ENCODE results near the gene ABI2. TPM values are rescaled to one million over a fixed set of nuclear protein-coding genes. Genes with fewer than 3 reads are reported as not detected.
"Not testable (repeated sequence)": the region's sequence is repeated elsewhere in the genome, so short reads cannot be mapped to it uniquely, and the experiment has no call there.

ABI2 gene
- polyA plus RNA-seq, 5 donors, result 55.2 to 80.2 (median 78.9) TPM

DNA sequence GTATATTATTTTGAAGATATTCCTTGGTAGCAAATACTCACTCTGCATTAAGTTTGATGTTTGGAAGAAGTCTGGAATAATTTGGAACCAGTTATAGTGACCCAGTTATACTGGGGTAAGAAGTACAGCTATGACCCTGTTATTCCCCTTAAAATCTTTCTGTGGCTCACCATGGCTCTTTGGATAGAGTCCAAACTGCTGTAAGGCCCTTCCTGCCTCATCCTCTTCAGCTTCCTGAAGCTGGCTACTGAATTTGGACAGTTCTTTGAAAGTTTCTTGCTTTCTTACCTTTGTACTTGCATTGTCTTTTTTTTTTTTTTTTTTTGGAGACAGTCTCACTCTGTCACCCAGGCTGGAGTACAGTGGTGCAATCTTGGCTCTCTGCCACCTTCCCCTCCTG is 85.6 kb downstream of the ABI2 start:
- no peak for DNase-seq

DNA sequence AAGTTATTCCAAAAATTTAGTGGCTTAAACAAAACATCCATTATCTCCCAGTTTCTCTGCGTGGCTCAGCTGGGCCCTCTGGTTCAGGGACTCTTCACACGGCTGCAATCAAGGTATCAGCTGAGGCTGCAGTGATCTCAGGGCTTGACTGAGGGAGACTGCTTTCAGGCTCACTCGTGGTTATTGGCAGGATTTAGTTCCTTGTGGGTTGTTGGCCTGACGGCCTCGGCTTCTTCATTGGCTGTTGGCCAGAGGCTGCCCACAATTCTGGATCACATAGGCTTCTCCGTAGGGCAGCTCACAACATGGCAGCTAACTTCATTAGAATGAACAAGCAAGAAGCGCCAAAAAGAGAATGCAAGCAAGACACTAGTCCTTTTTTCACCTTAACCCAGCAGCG is 90.1 kb downstream of the ABI2 start:
- no peak for DNase-seq

DNA sequence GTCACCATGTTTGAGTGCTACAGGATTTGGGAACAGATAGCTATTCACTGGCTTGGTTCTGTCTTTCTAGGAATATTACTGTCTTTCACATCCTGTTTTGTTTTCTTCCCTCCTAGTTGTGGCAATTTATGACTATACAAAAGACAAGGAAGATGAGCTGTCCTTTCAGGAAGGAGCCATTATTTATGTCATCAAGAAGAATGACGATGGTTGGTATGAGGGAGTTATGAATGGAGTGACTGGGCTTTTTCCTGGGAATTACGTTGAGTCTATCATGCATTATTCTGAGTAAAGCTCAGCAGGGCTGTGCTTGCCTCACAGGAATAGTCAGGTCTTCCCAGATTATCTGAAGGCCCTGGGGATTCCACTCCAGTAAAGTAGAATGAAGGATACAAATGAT is 98.9 kb downstream of the ABI2 start:
- DNase-seq, result no peak

DNA sequence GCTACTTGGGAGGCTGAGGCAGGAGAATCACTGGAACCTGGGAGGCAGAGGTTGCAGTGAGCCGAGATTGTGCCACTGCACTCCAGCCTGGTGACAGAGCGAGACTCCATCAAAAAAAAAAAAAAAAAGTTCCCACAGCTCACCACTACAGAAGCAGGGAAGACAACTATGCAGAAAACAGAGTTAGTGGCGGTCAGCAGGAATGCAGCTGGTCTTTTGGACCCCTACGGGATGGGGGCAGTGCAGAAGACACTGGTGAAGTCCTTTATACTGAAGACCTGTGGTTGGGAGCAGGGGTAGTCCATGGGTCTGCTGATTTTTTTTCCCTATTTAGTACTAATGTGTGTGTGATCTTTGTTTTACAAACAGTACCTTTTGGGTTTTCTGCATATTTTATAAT is 101.4 kb downstream of the ABI2 start:
- not testable (repeated sequence) for DNase-seq

DNA sequence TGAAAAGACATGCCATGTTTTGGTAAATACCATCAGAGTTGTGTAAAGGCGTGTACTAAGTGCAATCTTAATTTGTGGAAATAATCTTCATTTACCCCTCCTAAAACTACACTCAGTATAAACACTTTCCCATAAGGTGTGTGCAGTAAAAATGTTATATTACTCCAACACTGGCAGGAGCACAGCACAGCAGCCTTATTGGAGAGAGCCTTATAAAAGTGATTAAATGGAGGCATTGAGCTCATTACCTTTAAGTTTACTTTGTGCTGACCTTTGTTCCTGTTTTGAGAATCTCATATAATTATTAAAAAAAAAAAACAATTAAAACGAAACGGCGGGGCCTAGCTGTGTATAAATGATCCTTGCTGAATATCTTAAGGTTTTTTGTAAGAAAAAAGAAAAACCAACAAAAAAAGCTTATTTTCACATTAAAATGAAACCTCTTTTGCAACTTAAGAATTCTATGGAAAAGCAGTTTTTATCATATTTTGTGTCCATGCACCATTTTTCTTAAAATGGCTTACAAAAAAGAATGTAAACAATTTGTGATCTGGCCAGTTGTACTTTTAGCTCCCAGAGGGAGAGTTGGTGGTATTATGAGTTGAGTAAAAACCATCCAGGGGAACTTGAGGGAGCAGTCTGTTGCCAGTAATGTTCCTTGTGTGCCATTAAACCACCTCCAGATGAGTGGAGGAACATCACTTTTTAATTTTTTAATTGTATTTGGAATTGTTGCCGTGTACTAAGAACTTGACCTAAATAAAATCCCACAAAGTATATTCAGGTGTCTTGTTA is 103.4 kb downstream of the ABI2 start:
- DNase-seq, result no peak

DNA sequence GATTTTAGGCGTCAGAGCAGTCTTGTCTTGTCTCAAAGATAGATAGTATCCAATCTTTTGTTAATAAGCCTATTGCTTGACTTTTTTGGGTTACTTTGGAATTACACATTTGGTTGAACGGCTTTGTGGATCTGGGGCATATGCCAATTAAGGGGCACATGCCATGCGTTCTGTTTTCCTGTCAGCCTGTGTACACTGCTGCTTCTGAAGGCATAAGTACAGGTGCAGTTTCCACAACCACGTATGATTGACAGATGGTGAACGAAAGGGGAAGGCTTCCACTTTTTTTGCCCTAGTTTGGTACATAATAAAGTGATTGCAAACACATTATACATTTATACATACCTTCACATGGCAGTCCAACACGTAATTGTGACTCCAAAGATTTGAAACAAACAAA is 104.6 kb downstream of the ABI2 start:
- DNase-seq, result no peak

DNA sequence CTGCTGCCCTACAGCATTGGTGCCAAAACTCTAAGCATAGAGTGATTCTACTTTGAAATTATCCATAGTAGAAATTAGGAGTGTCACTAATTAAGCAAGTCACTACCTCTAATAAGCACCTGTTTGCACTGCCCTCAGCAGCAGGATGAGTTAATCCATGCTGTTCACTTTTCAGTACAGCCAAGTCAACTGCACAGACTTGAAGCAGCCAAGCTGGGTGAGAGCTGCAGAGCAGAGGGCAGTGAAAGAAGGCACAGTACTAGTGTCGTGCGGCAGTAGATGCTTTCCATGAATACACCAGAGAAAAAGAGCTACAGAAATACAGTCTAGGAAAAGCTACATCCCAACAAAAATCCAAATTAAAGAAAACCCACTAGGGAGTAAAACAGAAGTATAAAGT is 108.3 kb downstream of the ABI2 start:
- DNase-seq, result no peak

DNA sequence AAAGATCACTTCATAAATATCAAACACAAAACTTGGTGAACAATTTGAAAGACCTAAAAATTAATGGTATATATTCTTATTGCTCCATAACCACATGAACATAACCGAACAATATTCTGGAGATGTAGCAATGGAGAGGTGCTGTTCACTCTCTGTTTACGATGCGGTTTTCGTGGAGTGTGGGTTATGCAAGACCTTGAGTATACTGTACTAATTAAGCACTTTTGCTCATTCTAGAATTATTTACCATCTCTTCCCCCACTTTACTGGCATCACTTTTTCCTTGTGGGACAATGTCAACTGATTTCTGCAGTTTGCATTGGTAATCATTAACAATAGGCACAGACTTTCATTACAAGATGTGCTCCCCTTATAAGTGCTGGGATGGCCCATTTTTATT is 109.3 kb downstream of the ABI2 start:
- DNase-seq, result no peak

DNA sequence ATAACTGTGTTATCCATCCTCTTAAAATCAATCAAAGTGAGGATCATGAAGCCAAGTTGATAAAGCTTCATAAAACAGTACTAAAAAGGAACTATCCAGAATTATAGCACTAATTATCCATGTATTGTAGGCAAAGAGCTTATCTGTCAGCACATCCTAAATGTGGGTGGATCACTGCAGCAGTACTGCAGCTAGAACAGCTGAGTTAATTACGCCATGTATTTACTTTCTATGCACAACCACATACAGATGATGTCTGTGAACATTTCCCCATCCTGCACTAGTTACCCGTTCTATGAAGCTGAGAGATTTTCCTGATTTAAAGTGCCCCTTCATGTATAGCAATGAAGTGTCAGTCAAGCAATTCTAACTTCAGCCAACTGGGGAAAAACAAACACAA is 110.3 kb downstream of the ABI2 start:
- DNase-seq, result no peak

DNA sequence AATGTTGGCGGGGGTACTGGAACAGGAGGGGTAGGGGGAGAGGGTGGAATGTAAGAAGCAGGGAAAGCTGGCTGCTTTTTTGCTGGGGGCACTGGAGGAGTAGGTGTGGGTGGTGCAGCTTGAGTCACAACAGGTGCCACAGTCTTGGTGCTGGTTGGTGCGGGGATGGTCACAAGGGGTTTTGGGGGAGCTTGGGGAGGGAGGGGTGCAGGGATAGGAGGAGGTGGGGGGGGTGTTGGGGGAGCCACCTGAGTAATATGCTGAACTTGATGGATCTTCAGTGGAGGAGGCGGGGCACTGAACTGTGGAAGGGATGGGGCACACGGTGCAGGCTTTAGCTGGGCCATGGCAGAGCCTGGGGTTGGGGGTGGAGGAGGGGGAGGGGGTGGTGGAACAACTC is 112.5 kb downstream of the ABI2 start:
- DNase-seq, result no peak

DNA sequence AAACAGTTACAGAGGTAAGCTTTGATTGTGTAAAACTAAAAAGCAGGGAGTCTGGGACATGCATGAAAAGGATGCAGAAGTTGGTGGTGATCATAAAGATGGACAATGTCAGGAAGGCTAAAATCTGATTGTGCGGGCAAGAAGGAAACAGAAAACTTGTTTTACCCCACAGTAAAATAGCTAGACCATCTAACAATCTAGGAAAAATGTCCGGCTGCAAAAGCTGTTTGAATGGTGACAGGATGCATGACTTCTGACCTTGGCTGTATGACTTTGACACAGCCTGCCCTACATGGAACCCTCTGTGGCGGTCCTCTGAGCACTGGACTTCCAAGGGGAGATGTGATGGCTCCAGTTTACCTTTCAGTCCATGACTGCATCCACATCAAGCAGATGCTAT is 113.3 kb downstream of the ABI2 start:
- no peak for DNase-seq

DNA sequence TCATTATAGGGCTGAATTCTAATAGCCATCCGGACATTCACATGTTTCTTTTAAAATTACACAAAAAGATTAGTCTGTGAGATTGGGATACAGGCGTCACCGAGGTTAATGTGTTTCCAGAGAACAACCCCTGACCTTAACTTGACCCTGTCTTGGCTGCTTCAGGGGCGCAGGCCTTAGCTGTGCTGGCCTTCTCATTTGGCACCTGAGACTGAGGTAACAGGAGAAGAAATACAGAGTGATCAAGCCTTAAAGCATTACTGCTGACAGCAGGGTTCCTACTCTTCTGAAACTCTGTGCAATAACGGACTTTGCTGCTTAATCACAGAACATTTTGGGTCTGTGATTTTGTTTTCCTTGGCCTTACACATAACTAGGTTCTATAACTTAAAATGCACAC is 114.3 kb downstream of the ABI2 start:
- DNase-seq, result no peak

DNA sequence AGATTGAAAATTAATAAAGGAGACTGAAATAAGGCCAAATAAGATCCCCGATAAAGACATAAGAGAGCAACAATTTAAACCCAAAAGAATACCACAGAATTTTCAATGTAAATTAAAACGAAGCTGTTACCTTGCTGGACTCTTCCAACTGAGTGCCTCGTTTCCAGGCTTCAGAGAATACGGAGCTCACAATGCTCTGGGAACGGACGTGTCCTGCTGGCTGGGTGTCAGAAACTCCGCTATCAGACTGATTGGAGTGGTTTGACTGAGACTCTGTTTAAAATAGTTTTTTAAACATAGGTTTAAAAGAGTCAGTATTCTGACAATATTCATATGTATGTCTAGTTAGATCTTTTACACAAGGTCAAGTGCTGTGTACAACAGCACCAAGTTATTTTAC is 116.5 kb downstream of the ABI2 start:
- DNase-seq, result no peak

DNA sequence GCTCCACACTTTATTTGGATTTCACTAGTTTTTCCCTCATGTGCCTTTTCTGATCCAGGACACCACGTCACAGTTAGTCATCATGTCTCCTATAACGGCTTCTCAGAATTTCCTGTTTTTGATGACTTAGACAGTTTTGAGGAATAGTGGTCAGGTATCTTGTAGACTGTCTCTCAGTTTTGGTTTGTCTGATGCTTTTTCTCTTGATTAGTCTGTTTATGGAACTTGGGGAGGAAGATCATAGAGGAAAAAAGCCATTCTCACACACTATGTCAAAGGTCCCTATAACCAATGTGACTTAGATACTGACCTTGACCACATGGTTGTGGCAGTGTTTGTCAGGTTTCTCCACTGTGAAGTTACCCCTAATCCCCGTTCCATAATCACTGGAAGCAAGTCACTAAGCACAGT is 117.9 kb downstream of the ABI2 start:
- no peak for DNase-seq

DNA sequence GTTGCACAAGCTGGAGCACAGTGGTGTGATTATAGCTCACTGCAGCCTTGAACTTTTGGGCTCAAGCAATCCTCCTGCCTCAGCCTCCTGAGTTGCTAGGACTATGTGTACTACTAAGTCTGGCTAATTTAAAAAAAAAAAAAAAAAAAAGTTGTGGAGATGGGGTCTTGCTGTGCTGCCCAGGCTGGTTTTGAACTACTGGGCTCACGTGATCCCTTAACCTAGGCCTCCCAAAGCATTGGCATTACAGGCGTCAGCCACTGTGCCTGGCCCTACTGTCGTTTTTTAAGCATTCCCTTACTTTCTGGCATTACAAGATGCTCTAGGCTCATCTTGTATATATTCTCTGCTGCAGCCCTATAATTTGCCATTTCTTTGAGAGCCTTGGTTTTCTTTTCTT is 118.6 kb downstream of the ABI2 start:
- no peak for DNase-seq

DNA sequence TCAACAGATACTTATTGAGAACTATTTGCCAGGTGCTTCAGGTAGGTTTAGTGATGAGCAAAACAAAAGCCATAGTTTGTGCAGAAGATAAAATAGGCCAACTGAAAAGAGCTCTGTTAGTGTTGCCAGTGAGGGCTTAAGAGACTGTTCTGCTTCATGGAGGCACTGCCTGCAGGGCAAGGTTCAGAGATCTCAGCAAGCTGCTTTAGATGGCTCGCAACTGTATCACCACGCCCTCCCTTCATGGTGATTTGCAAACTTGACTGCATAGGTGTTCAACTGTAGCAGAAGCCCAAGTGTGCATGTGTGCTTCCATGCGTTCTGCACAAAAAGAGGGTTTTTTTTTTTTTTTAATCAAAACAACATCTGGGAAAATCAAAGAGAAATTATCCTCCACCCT is 122.4 kb downstream of the ABI2 start:
- DNase-seq, result no peak

DNA sequence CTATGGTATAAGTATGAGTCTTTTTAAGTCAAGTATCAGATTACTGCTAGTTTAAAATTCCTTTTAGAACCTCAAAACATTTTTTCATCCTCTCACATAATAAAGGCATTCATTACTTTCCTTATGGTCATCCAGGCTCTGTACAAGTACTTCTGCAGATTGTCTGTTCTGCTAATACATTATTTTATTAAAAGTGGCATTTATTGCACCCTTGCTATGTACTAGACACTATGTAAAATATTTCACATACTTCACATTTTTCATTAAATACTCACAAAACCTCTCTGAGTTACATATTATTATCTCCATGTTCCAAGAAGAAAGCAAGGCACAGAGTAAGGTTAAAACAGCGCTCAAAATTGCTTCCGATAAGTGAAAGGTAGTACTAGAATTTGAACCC is 122.8 kb downstream of the ABI2 start:
- DNase-seq, result no peak

DNA sequence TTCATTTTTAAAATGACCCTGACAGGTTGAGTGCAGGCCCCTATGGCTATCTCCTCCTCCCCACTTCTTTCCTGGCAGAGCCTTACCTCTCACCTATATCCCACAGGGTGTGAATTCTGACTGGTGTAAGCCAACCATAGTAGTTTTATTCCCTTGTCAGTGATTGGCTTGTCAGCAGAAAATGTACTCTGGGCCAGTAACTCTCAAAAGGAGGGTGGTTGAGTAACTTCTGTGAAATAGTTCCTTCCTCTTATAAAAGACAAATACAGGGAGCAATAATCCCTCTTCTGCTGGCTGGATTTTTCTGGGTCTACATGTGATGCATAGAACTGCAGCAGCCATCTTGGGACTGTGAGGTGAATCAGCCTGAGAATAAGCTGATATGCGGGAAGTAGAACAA is 123.5 kb downstream of the ABI2 start:
- no peak for DNase-seq

DNA sequence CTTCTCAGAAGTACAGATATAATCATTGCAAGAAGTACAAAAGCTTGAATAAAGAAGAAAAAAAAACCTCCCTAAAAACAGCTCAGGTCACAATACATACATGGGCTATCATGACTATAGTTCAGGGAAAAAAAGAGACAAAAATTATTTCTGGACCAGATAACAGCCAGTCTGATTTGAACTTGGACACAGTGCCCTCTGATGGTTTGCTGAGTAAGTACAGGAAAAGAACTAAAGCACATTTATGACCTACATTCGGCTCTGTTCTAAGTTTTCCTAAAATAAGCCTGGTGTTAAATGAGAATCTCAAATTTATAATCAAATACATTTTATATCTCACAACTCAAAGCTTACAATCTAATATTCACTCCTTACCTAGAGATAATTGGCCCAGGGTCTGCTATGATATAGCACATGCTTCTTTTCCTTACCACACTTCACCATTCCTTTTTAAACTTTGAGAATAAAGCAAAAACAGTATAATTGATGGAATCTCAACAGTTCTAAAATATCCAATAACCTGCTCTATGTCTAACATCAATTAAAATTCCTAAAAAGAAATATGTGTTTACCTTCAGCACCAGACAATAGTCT is 125.8 kb downstream of the ABI2 start:
- DNase-seq, result peak; percentile 41 to 45

DNA sequence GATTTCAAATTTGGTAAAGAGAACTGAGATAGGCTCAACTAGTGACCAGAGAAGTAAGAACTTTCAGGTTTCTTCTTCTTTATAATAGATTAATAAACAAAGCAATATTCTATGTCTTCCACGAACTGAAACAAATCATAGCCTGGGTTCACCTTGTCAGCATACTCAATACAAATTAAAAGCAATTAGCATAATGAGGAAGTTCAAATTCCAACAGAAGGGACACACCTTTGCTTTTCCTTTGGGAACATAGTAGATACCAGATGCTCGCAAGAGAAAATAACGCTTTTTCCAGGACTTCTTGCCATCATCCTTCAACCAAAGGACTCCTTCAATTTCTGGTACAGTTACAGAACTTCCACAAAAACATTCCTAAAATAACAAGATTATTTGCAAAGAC is 127.0 kb downstream of the ABI2 start:
- no peak for DNase-seq

DNA sequence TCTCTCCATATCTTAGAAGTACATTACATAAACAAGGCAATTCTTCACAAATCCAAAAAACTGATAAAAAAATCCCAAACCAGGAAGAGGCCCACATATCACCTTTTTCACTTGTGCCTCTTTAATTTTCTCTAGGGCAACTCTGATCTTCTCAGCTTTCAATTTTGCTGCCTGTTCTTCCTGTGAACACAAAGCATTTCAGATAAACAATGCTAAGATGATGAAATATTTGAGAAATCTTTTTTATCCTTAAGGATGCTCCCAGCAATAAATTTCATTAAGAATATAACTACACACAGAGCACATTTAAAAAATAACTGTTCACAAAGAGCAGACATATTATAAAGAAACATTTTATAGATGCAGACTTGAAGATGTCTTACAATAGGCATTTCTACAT is 133.6 kb downstream of the ABI2 start:
- DNase-seq, result no peak

DNA sequence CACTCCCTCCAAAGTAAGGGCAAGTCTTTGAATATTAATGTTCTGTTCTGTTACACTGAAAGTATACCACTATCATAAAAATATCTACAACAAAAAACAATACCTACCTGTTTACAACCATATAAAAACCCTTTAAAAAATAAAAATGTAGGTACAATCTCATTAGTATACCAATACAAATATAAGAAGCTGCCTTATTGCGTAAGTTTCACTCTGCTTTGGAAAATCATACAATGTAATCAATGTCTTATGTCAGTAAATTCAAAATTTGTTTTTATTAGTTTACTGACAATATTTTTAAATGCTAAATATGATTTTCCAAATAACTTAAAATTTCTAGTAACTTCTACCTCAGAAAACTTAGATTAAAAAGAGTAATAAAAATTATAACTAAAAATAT is 134.1 kb downstream of the ABI2 start:
- no peak for DNase-seq

DNA sequence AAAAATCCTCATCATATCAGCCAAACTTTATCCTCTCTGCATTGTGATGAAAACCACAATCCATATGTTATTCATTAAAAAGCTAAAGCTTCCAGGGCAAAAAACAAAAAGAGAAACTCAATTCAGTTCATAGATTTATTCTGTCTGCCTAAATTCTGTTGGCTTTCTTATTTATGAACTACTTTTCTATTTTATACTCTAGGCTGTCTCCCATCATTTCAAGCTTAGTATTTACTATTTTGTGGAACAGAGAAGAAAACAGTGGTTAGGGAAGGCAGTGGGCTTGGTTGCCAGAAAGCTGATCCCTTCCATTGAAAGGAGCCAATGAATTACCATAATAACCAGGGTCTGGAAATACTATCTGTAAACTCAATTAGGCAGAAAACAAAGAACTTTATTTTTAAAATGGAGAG is 135.1 kb downstream of the ABI2 start:
- DNase-seq, result peak; percentile 28 to 30

DNA sequence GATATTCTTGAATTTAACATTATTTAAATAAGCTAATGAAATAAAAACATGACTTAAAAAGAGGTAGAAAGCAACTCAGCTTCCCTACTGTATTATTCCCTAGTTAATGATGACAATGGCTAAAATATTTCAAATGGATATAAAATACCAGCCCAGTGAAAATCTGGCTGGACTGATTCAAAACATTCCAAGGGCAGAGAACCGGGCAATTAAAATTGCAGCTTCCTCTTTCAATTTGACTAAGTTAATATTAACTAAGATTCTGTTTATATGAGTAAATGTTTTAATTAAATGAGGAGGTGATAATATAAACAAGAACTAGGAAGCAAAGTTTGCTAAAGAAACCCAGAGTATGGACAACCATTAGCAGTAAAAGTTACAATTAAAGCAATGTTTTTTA is 141.4 kb downstream of the ABI2 start:
- no peak for DNase-seq
